SJSA1 (cell line): Measurements from ENCODE around the gene PKLR. TPM values are rescaled to one million over a fixed set of nuclear protein-coding genes. Genes with fewer than 3 reads are reported as not detected.
A peak's percentile ranks its signal among the peaks of the same experiment; 100 is the strongest.

Experiments used
- DNase-seq, 2 experiments: peaks; one replicate each; pipeline ENCODE4 v3.0.0-alpha.2; 2015 to 2020; ENCODE audit warnings: low spot score in 2 of 2, low read depth in 1 of 2
- H3K27ac ChIP-seq: fragments of 250-450 bp; sonication (Bioruptor Pico); 2 replicates; pipeline ENCODE4 v1.5.1; 2020; ENCODE audit warnings: mild to moderate bottlenecking, moderate library complexity
- H3K27me3 ChIP-seq: fragments of 250-450 bp; sonication (Bioruptor Pico); replicated peaks from 2 replicates; pipeline ENCODE4 v1.5.1; 2020; ENCODE audit warnings: mild to moderate bottlenecking, moderate library complexity
- H3K36me3 ChIP-seq: fragments of 250-450 bp; sonication (Bioruptor Pico); 2 replicates; pipeline ENCODE4 v1.5.1; 2020; ENCODE audit warnings: mild to moderate bottlenecking
- H3K4me1 ChIP-seq: fragments of 250-450 bp; sonication (Bioruptor Pico); replicated peaks from 2 replicates; pipeline ENCODE4 v1.6.1; 2021; ENCODE audit warnings: mild to moderate bottlenecking
- H3K4me3 ChIP-seq: fragments of 250-450 bp; sonication (Bioruptor Pico); 2 replicates; pipeline ENCODE4 v1.5.1; 2020; ENCODE audit warnings: mild to moderate bottlenecking
- H3K9me3 ChIP-seq: fragments of 250-450 bp; sonication (Bioruptor Pico); replicated peaks from 2 replicates; pipeline ENCODE4 v1.5.1; 2020; ENCODE audit warnings: mild to moderate bottlenecking
- total RNA-seq: library from RNA; depleted of rRNA; stranded (reverse); fragments of >200 nt; shearing (Covaris generic); gene quantifications from 2 replicates; pipeline ENCODE4 v1.2.3, GENCODE V29; 2014

PKLR gene
- total RNA-seq, 1 experiment from 2014 or later = not detected

- Histone ChIP-seq H3K9me3 (no peaks in the 10 kb centered on the region; the same call in 1 of the 2 replicates), H3K4me3 (peak overlapping the region; percentile 62), H3K27ac (peak overlapping the region; percentile 68), H3K36me3 (peaks cover 78% of the 10 kb centered on the region), H3K27me3 (no peaks in the 10 kb centered on the region), H3K4me1 (peaks cover 18% of the 10 kb centered on the region)
- DNase-seq = peak; percentile 97 to 98
These were observed 21.9 kb upstream of the PKLR start for GRCh38 chr1:155322953-155323728.

DNA sequence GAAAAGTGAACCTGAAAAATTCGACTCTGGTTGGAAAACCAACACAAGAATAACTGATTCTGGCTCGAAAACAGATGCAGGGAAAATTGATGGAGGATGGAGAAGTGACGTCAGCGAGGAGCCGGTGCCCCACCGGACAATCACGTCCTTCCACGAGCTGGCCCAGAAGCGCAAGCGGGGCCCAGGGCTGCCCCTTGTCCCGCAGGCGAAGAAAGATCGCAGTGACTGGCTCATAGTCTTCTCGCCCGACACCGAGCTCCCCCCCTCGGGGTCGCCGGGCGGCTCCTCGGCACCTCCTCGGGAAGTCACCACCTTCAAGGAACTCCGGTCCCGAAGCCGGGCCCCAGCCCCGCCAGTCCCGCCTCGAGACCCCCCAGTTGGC is 21.3 kb upstream of the PKLR start:
- Histone ChIP-seq H3K27ac (0 out of 2 replicates have a peak overlapping the region, but pooled peaks have one; percentile 41), H3K36me3 (peaks cover 77% of the 10 kb centered on the region), H3K4me3 (peak overlapping the region; percentile 62), H3K27me3 (no peaks in the 10 kb centered on the region), H3K4me1 (peaks cover 18% of the 10 kb centered on the region), H3K9me3 (no peaks in the 10 kb centered on the region; the same call in 1 of the 2 replicates)
- peak; percentile 41 to 58 for DNase-seq

DNA sequence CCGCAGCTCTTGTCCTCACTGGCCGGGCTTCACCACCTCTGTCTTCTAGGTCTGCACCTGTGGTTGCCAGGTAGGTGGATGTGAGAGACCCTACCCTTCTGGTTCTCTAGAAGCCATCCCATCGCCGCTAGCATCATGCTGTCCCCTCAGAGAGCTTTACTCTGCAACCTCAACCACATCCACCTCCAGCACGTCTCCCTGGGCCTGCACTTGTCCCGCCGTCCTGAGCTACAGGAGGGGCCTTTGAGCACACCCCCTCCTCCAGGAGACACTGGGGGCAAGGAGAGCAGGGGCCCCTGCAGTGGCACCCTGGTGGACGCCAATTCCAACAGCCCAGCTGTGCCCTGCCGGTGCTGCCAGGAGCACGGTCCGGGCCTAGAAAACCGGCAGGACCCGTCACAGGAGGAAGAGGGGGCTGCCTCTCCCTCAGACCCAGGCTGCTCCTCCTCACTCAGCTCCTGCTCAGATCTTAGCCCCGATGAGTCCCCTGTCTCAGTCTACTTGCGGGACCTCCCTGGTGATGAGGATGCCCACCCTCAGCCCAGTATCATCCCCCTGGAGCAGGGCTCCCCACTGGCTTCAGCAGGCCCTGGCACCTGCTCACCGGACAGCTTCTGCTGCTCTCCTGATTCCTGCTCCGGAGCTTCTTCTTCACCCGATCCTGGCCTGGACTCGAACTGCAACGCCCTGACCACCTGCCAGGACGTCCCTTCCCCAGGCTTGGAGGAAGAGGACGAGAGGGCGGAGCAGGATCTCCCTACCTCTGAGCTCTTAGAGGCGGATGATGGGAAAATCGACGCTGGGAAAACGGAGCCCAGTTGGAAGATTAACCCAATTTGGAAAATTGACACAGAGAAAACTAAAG is 20.6 kb upstream of the PKLR start:
- Histone ChIP-seq H3K36me3 (peaks cover 75% of the 10 kb centered on the region), H3K9me3 (no peaks in the 10 kb centered on the region; the same call in 1 of the 2 replicates), H3K4me3 (peak overlapping the region; percentile 62), H3K27me3 (no peaks in the 10 kb centered on the region), H3K27ac (no peak overlapping the region), H3K4me1 (peaks cover 18% of the 10 kb centered on the region)
- DNase-seq = no peak

GRCh38 chr1:155320661-155321617 is 19.7 kb upstream of the PKLR start, which contains the start of gene RUSC1:
Gene RUSC1 (plus strand): TSS chr1:155320894. CDS start chr1:155321774, 880 bp downstream.
- no peak within 1 kb of the TSS for H3K4me3 ChIP-seq
- H3K27ac ChIP-seq = no peak within 1 kb of the TSS
- H3K36me3 ChIP-seq = peaks cover 73% of the 10 kb centered on the region
- peaks cover 18% of the 10 kb centered on the region for H3K4me1 ChIP-seq
- H3K9me3 ChIP-seq = no peaks in the 10 kb centered on the region; the same call in 1 of the 2 replicates
- no peak for DNase-seq
- H3K27me3 ChIP-seq = no peaks in the 10 kb centered on the region

- Histone ChIP-seq H3K27ac (no peak overlapping the region), H3K4me3 (no peak overlapping the region), H3K36me3 (peaks cover 71% of the 10 kb centered on the region), H3K9me3 (no peaks in the 10 kb centered on the region; the same call in 1 of the 2 replicates), H3K27me3 (no peaks in the 10 kb centered on the region), H3K4me1 (peaks cover 13% of the 10 kb centered on the region)
- no peak for DNase-seq
These were observed 19.0 kb upstream of the PKLR start for GRCh38 chr1:155320252-155320651.

DNA sequence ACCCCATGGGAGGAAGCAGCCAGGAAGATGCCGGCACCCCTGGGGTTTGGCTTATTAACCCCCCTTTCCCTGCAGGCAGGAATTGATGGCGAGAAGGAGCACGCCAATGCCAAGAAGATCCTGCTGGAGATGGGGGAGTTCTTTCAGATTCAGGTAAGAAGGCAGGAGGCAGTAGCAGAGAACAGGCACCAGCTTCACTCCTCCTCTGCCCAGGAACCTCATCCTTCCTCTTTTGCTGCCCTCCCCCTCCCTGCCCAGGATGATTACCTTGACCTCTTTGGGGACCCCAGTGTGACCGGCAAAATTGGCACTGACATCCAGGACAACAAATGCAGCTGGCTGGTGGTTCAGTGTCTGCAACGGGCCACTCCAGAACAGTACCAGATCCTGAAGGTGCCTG is 18.3 kb upstream of the PKLR start:
- Histone ChIP-seq H3K4me3 (no peak overlapping the region), H3K36me3 (peaks cover 71% of the 10 kb centered on the region), H3K9me3 (no peaks in the 10 kb centered on the region), H3K27me3 (no peaks in the 10 kb centered on the region), H3K4me1 (peaks cover 11% of the 10 kb centered on the region), H3K27ac (no peak overlapping the region)
- DNase-seq = no peak

GRCh38 chr1:155318082-155318481 is 16.8 kb upstream of the PKLR start:
- Histone ChIP-seq H3K4me1 (peaks cover 11% of the 10 kb centered on the region), H3K36me3 (peaks cover 82% of the 10 kb centered on the region), H3K4me3 (no peak overlapping the region), H3K27ac (no peak overlapping the region), H3K9me3 (no peaks in the 10 kb centered on the region), H3K27me3 (no peaks in the 10 kb centered on the region)
- no peak for DNase-seq

GRCh38 chr1:155316922-155317321 is 15.7 kb upstream of the PKLR start:
- Histone ChIP-seq H3K27ac (no peak overlapping the region), H3K36me3 (peaks cover 85% of the 10 kb centered on the region), H3K4me1 (peaks cover 3% of the 10 kb centered on the region), H3K4me3 (no peak overlapping the region), H3K9me3 (no peaks in the 10 kb centered on the region), H3K27me3 (no peaks in the 10 kb centered on the region)
- no peak for DNase-seq

- Histone ChIP-seq H3K9me3 (no peaks in the 10 kb centered on the region), H3K36me3 (peaks cover 75% of the 10 kb centered on the region), H3K27me3 (no peaks in the 10 kb centered on the region), H3K27ac (no peak overlapping the region), H3K4me3 (no peak overlapping the region), H3K4me1 (peaks cover 9% of the 10 kb centered on the region)
- DNase-seq = no peak
These were observed 12.0 kb upstream of the PKLR start for GRCh38 chr1:155313261-155313660.

- Histone ChIP-seq H3K27me3 (no peaks in the 10 kb centered on the region), H3K27ac (peak overlapping the region; percentile 78), H3K4me1 (peaks cover 9% of the 10 kb centered on the region), H3K36me3 (peaks cover 44% of the 10 kb centered on the region), H3K9me3 (no peaks in the 10 kb centered on the region), H3K4me3 (peak overlapping the region; percentile 60)
- peak; percentile 62 to 64 for DNase-seq
These were observed 8.3 kb upstream of the PKLR start for GRCh38 chr1:155309423-155310021.

- H3K4me3 ChIP-seq = peak within 1 kb of the TSS; percentile 60
These were observed 7.5 kb upstream of the PKLR start, which contains the start of gene FDPS for GRCh38 chr1:155308493-155309422. Gene FDPS (plus strand): TSS chr1:155308866. CDS start chr1:155309790, 924 bp downstream.

GRCh38 chr1:155307247-155307740 is 6.1 kb upstream of the PKLR start:
- no peak overlapping the region for H3K27ac ChIP-seq
- peak in 1 of 2 experiments; percentile 47 for DNase-seq
- H3K27me3 ChIP-seq = no peaks in the 10 kb centered on the region
- H3K36me3 ChIP-seq = peaks cover 28% of the 10 kb centered on the region
- peaks cover 9% of the 10 kb centered on the region for H3K4me1 ChIP-seq
- no peak overlapping the region for H3K4me3 ChIP-seq
- H3K9me3 ChIP-seq = no peaks in the 10 kb centered on the region

More at GRCh38 chr1:155308493-155309422, 7.5 kb upstream of the PKLR start, which contains the start of gene FDPS:
- peak within 1 kb of the TSS; percentile 83 for H3K27ac ChIP-seq
- no peaks in the 10 kb centered on the region for H3K9me3 ChIP-seq
- H3K27me3 ChIP-seq = no peaks in the 10 kb centered on the region
- peak; percentile 96 to 99 for DNase-seq
- peaks cover 9% of the 10 kb centered on the region for H3K4me1 ChIP-seq
- H3K36me3 ChIP-seq = peaks cover 39% of the 10 kb centered on the region
